Thyroid gland (tissue), 4 donors: ENCODE measurements around the gene COL27A1. TPM values are rescaled to one million over a fixed set of nuclear protein-coding genes. Genes with fewer than 3 reads are reported as not detected.

Source experiments
- DNase-seq, 2 donors: peaks; one replicate each; pipeline ENCODE4 v3.0.0-alpha.2; 2019
- H3K27ac ChIP-seq, 3 donors: fragments of 200-600 bp; sonication (generic); 1 replicate in 2 of 3; 2 replicates in 1 of 3; pipeline ENCODE4 v1.5.1; 2016 to 2019; ENCODE audit warnings: mild to moderate bottlenecking in 1 of 3, moderate library complexity in 1 of 3
- H3K27me3 ChIP-seq: fragments of 200-600 bp; sonication (generic); one replicate; pipeline ENCODE4 v1.5.1; 2019
- H3K36me3 ChIP-seq, 2 donors: fragments of 200-600 bp; sonication (generic); one replicate each; pipeline ENCODE4 v1.5.1; 2016 to 2019
- H3K4me1 ChIP-seq, 2 donors: fragments of 200-600 bp; sonication (generic); one replicate each; pipeline ENCODE4 v1.5.1; 2017 to 2019
- H3K4me3 ChIP-seq, 3 donors: fragments of 200-600 bp; sonication (generic); replicated peaks in 1 of 3; 1 replicate in 2 of 3; 2 replicates in 1 of 3; pipeline ENCODE4 v1.5.1; 2016; ENCODE audit warnings: mild to moderate bottlenecking in 1 of 3
- H3K9me3 ChIP-seq: fragments of 200-600 bp; sonication (generic); one replicate; pipeline ENCODE4 v1.5.1; 2017
- POLR2A ChIP-seq, 2 donors: fragments of 450-650 bp; IDR thresholded peaks; one replicate each; pipeline ENCODE4 v1.6.1; 2017; ENCODE audit warnings: antibody characterized with exemption in 2 of 2, mild to moderate bottlenecking in 2 of 2, moderate library complexity in 1 of 2
- WGBS, 2 donors: methylation state at CpG; one replicate each; pipeline ENCODE4 v1.1.5; 2017; 5-methylcytosine and 5-hydroxymethylcytosine counted together
- intact Hi-C: fragments of 100-400 bp; cut with DNase I; formaldehyde crosslinking; loops from one replicate; pipeline ENCODE4 v1.15.1; 2023
- total RNA-seq, 4 donors: library from RNA; depleted of rRNA; stranded (reverse); fragments of >200 nt; gene quantifications; one replicate each; pipeline ENCODE4 v1.2.3, GENCODE V29; 2016
- TF ChIP-seq, protein P1 (sequence below), 6 experiments: fragments of 200-600 bp in 3 of 6; fragments of 450-650 bp in 3 of 6; sonication (generic) in 3 of 6; IDR thresholded peaks; one replicate each; pipeline ENCODE4 v1.5.1; 2016 to 2019; ENCODE audit warnings: antibody characterized with exemption in 6 of 6, mild to moderate bottlenecking in 2 of 6, inconsistent platforms in 1 of 6, moderate library complexity in 1 of 6

Gene COL27A1
- total RNA-seq, 4 donors from 2014 or later: 6.7 to 32.5 (median 10.6) TPM

DNA sequence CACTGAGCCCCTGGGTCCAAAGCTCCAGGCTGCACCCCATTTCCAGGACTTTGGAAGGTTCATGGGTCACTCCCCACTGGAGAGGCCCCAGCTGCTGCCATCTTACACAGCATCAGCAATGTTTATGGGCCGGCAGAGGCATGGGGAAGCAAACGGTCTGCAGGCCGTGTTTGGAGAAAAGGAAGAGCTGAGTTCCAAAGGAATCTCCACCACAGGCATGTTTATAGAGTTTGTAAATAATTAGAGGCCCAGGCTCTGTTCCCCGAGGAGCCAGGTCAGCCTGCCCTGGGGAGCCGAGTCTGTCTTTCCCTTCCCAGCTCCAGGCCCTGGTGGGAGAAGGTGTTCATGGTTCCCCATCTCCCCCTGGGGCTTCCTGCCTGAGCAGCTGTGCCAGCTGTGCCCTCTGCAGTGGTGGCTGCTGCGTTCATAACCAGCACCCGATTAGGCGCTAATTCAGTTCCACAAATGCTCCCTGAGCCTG is 64.8 kb downstream of the COL27A1 start:
- Histone ChIP-seq H3K4me1 (peaks cover 4 to 12% of the 10 kb centered on the region in 2 donors), H3K4me3 (no peak overlapping the region), H3K27ac (no peak overlapping the region), H3K9me3 (no peaks in the 10 kb centered on the region), H3K36me3 (no peaks in the 10 kb centered on the region), H3K27me3 (no peaks in the 10 kb centered on the region)
- WGBS, 2 donors: 88 to 92% methylated on average over 8 of the region's 8 CpGs
- no peak for DNase-seq
- TF ChIP-seq, protein P1, sequence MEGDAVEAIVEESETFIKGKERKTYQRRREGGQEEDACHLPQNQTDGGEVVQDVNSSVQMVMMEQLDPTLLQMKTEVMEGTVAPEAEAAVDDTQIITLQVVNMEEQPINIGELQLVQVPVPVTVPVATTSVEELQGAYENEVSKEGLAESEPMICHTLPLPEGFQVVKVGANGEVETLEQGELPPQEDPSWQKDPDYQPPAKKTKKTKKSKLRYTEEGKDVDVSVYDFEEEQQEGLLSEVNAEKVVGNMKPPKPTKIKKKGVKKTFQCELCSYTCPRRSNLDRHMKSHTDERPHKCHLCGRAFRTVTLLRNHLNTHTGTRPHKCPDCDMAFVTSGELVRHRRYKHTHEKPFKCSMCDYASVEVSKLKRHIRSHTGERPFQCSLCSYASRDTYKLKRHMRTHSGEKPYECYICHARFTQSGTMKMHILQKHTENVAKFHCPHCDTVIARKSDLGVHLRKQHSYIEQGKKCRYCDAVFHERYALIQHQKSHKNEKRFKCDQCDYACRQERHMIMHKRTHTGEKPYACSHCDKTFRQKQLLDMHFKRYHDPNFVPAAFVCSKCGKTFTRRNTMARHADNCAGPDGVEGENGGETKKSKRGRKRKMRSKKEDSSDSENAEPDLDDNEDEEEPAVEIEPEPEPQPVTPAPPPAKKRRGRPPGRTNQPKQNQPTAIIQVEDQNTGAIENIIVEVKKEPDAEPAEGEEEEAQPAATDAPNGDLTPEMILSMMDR (IDR thresholded peaks at IDR 0.05): no peak
- no peak for TF ChIP-seq POLR2A (IDR thresholded peaks at IDR 0.05)
- intact Hi-C loops: no loop called here

- Histone ChIP-seq H3K36me3 (no peaks in the 10 kb centered on the region), H3K4me1 (no peaks in the 10 kb centered on the region), H3K4me3 (no peak overlapping the region), H3K27ac (no peak overlapping the region), H3K9me3 (no peaks in the 10 kb centered on the region), H3K27me3 (no peaks in the 10 kb centered on the region)
- no peak for DNase-seq
- intact Hi-C loops: no loop called here
- no peak for TF ChIP-seq POLR2A (IDR thresholded peaks at IDR 0.05)
- TF ChIP-seq, protein P1 (IDR thresholded peaks at IDR 0.05): no peak
- 81 to 87% methylated on average over 9 to 10 of the region's 10 CpGs for WGBS, 2 donors
Measured at GRCh38 chr9:114221706-114222465, 66.5 kb downstream of the COL27A1 start.

DNA sequence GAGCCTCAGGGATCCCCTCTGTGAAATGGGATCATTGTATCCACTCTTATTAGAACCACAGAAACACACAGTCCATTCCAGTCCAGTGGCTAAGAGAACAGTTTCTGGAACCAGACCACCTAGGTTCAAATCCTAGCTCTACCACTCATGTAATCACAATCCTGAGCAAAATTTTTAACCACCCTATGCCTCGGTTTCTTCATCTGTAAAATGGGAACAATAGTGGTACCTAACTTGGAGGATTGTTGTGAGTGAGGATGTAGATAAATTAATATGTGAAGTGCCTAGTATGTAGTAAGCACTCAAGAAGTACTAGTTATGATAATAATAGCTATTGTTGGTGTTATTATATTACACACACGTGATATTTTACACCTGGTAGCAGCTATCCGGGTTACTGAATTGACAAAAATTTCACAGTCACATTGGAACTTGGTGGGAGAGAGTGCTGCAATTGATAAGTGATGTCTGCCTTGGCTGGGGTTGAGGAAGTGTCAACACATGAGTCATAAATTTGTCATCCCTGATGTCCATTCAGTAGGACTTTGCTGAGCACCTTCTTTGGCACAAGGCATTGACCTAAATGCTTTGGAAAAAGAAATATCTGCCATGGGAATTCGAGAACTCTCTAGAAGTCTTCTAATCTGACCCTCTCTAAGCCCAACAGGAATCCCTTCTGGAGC is 68.4 kb downstream of the COL27A1 start:
- TF ChIP-seq, protein P1 (IDR thresholded peaks at IDR 0.05): no peak
- no peak for DNase-seq
- no peaks in the 10 kb centered on the region for H3K4me1 ChIP-seq
- H3K4me3 ChIP-seq: no peak overlapping the region
- WGBS, 2 donors: 89 to 92% methylated on average over 4 of the region's 4 CpGs
- H3K36me3 ChIP-seq: no peaks in the 10 kb centered on the region
- intact Hi-C loops: no loop called here
- no peaks in the 10 kb centered on the region for H3K27me3 ChIP-seq
- H3K27ac ChIP-seq: no peak overlapping the region
- no peaks in the 10 kb centered on the region for H3K9me3 ChIP-seq

DNA sequence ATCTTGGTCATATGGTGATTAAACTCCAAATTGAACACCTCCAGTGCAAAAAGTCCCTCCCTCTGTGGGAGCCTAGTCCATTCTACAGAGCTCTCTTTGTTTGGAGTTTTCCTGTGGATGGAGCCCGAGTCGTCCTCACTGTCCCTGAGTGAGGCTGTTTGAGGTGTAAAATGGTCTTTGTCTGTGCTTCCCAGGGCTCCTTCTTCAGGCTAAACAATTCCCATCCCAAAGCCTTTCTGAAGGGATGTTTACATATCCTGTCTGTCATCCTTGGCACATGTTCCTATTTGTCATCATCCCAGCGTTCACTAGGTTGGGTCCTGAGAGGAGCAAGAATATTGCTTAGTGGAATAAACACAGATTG is 68.9 kb downstream of the COL27A1 start:
- Histone ChIP-seq H3K27me3 (no peaks in the 10 kb centered on the region), H3K9me3 (no peaks in the 10 kb centered on the region), H3K4me3 (no peak overlapping the region), H3K27ac (no peak overlapping the region), H3K4me1 (no peaks in the 10 kb centered on the region), H3K36me3 (no peaks in the 10 kb centered on the region)
- TF ChIP-seq, protein P1 (IDR thresholded peaks at IDR 0.05): no peak
- no peak for TF ChIP-seq POLR2A (IDR thresholded peaks at IDR 0.05)
- DNase-seq: no peak
- 51 to 63% methylated on average over 3 of the region's 3 CpGs for WGBS, 2 donors
- intact Hi-C loops: no loop called here
